ENCODE results near the gene ANKRA2. TPM values are rescaled to one million over a fixed set of nuclear protein-coding genes. Genes with fewer than 3 reads are reported as not detected.

ANKRA2 gene
- total and polyA plus RNA-seq, 10 of the 15 experiments (the other 5 are each of a cell fraction or from before 2014, with no cell fraction given) = 12.3 to 47.1 (median 21.9) TPM

DNA sequence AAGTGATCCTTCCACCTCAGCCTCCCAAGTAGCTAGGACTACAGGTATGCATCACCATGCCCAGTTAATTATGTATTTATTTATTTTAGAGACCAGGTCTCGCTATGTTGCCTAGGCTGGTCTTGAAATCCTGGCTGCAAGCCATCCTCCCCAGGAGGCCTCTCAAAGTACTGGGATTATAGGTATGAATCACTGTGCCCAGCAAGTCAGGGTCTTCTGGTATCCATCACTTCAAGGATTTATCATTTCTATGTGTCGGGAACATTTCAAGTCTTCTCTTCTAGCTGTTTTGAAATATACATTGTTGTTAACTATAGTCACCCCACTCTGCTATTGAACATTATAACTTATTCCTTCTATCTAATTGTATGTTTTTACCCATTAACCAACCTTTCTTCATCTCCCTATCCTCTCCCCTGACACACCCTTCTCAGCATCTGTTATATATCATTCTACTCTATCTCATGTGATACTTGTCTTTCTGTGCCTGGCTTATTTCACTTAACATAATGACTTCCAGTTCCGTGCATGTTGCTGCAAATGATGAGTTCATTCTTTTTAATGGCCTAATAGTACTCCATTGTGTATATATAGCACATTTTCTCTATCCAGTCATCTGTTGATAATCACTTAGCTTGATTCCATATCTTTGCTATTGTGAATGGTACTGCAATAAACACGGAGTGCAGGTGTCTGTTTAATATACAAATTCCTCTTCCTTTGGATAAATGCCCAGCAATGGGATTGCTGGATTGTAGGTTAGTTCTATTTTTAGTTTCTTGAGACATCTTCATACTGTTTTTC, 26.5 kb upstream of the ANKRA2 start:
- ChIA-PET POLR2A (interaction anchor here (0.6 to 1.3 kb wide), 2 partner anchors 186 to 199 kb away, joined by 3 to 5 read pairs; no protein-coding TSS in a partner anchor), SMC1A (ENCODE audit: uncharacterized antibody, unreplicated experiment) (interaction anchor here (0.6 to 15.3 kb wide), 48 partner anchors 8 to 1732 kb away, joined by 3 to 415 read pairs (median 5); partner anchors contain the start of gene ARHGEF28), CTCF (interaction anchor here (0.6 to 14.3 kb wide), 43 partner anchors 10 to 1076 kb away, joined by 3 to 565 read pairs (median 5); partner anchors contain the start of genes ANKRA2 and UTP15), RAD21 (ENCODE audit: unreplicated experiment) (interaction anchor here (0.7 to 13.5 kb wide), 26 partner anchors 21 to 1058 kb away, joined by 3 to 302 read pairs (median 6); partner anchors contain the start of gene ARHGEF28)
- no peak overlapping the region for H2AFZ ChIP-seq (ENCODE audit: control insufficient read depth, low read depth, low read length)
- WGBS (ENCODE audit: insufficient coverage, insufficient replicate concordance, low lambda C conversion rate, missing lambda C conversion rate) = 20% methylated on average over 4 of the region's 4 CpGs
- FAIRE-seq (no peak), DNase-seq (ENCODE audit: low read depth, low spot score) (no peak), ATAC-seq (peak; percentile 24; the same call in 2 of the 3 replicates)
- H3K27ac ChIP-seq (ENCODE audit: control insufficient read depth, insufficient read depth) = no peak overlapping the region
- H3K4me2 ChIP-seq (ENCODE audit: control insufficient read depth, insufficient read depth) = no peak overlapping the region
- H3K36me3 ChIP-seq (ENCODE audit: control insufficient read depth in 2 of 2, insufficient read depth in 2 of 2, low read length in 1 of 2) = no peaks in the 10 kb centered on the region
- H3K9me3 ChIP-seq (replicated peaks; ENCODE audit: control insufficient read depth, insufficient read depth, low read length) = no peaks in the 10 kb centered on the region
- H3K9ac ChIP-seq (ENCODE audit: control insufficient read depth, insufficient read depth, low read length) = no peak overlapping the region
- H3K27me3 ChIP-seq (replicated peaks in 1 of 2; ENCODE audit: control insufficient read depth in 2 of 2, insufficient read depth in 2 of 2, low read length in 1 of 2) = no peaks in the 10 kb centered on the region
- no peaks in the 10 kb centered on the region for H3K79me2 ChIP-seq (ENCODE audit: control insufficient read depth, insufficient read depth, low read length)
- BruUV-seq (replicated peaks) = no TSS peak
- intact Hi-C loops (cut with micrococcal nuclease; ENCODE audit: unreplicated experiment) = loop anchor here (1.0 to 2.0 kb wide), 4 partner anchors 101 to 1057 kb away; no protein-coding TSS in a partner anchor
- in situ Hi-C loops (cut with MboI) = loop anchor here (5.0 kb wide), 1 partner anchor 200 kb away; no protein-coding TSS in a partner anchor
- H3K4me3 ChIP-seq = no peak overlapping the region
- H3K4me1 ChIP-seq (ENCODE audit: control insufficient read depth, insufficient read depth, low read length) = no peaks in the 10 kb centered on the region
- no peak for TF ChIP-seq CBX3 (IDR thresholded peaks at IDR 0.05; ENCODE audit: borderline replicate concordance, low read depth)
- TF ChIP-seq, protein P1, sequence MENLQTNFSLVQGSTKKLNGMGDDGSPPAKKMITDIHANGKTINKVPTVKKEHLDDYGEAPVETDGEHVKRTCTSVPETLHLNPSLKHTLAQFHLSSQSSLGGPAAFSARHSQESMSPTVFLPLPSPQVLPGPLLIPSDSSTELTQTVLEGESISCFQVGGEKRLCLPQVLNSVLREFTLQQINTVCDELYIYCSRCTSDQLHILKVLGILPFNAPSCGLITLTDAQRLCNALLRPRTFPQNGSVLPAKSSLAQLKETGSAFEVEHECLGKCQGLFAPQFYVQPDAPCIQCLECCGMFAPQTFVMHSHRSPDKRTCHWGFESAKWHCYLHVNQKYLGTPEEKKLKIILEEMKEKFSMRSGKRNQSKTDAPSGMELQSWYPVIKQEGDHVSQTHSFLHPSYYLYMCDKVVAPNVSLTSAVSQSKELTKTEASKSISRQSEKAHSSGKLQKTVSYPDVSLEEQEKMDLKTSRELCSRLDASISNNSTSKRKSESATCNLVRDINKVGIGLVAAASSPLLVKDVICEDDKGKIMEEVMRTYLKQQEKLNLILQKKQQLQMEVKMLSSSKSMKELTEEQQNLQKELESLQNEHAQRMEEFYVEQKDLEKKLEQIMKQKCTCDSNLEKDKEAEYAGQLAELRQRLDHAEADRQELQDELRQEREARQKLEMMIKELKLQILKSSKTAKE (IDR thresholded peaks at IDR 0.05; ENCODE audit: low read depth, poor library complexity, severe bottlenecking) = no peak
- TF ChIP-seq MEF2B (IDR thresholded peaks at IDR 0.05; ENCODE audit: partially characterized antibody, poor library complexity, severe bottlenecking) = no peak
- no peaks in the 10 kb centered on the region for H4K20me1 ChIP-seq (ENCODE audit: control insufficient read depth, insufficient read depth)
